ENCODE results near the gene RAB23. TPM values are rescaled to one million over a fixed set of nuclear protein-coding genes. Genes with fewer than 3 reads are reported as not detected.

The RAB23 gene
- total RNA-seq, 1 donor from 2014 or later: 21.4 TPM

GRCh38 chr6:57252975-57253374 is 30.9 kb upstream of the RAB23 start:
- Mint-ChIP-seq H3K4me1 (ENCODE audit: low read depth, unreplicated experiment) (peaks cover 23% of the 10 kb centered on the region), H3K36me3 (ENCODE audit: low read depth, unreplicated experiment) (no peaks in the 10 kb centered on the region), H3K27ac (ENCODE audit: unreplicated experiment) (no peak overlapping the region), H3K4me3 (ENCODE audit: unreplicated experiment) (no peak overlapping the region), H3K27me3 (ENCODE audit: low read depth, unreplicated experiment) (no peaks in the 10 kb centered on the region), H3K9me3 (ENCODE audit: unreplicated experiment) (no peaks in the 10 kb centered on the region)
- Histone ChIP-seq H3K9ac (ENCODE audit: low read length) (no peak overlapping the region), H2AFZ (ENCODE audit: low read depth, low read length) (no peak overlapping the region), H3K27ac (ENCODE audit: low read depth, low read length) (no peak overlapping the region), H3K36me3 (ENCODE audit: insufficient read depth, low read length) (no peaks in the 10 kb centered on the region), H3K79me2 (ENCODE audit: insufficient read depth, low read length) (no peaks in the 10 kb centered on the region), H3K9me3 (ENCODE audit: insufficient read depth, low read depth, low read length) (no peaks in the 10 kb centered on the region), H3K27me3 (ENCODE audit: insufficient read depth, low read length) (no peaks in the 10 kb centered on the region), H3K4me3 (ENCODE audit: insufficient read depth, low read depth, low read length) (no peak overlapping the region), H3K4me2 (ENCODE audit: low read length) (peak overlapping the region; percentile 28), H4K20me1 (ENCODE audit: insufficient read depth, low read length) (no peaks in the 10 kb centered on the region), H3K4me1 (ENCODE audit: insufficient read depth, low read length) (peaks cover 14% of the 10 kb centered on the region)
- TF ChIP-seq, protein P1, sequence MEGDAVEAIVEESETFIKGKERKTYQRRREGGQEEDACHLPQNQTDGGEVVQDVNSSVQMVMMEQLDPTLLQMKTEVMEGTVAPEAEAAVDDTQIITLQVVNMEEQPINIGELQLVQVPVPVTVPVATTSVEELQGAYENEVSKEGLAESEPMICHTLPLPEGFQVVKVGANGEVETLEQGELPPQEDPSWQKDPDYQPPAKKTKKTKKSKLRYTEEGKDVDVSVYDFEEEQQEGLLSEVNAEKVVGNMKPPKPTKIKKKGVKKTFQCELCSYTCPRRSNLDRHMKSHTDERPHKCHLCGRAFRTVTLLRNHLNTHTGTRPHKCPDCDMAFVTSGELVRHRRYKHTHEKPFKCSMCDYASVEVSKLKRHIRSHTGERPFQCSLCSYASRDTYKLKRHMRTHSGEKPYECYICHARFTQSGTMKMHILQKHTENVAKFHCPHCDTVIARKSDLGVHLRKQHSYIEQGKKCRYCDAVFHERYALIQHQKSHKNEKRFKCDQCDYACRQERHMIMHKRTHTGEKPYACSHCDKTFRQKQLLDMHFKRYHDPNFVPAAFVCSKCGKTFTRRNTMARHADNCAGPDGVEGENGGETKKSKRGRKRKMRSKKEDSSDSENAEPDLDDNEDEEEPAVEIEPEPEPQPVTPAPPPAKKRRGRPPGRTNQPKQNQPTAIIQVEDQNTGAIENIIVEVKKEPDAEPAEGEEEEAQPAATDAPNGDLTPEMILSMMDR (IDR thresholded peaks at IDR 0.05; ENCODE audit: insufficient read depth, low read depth, low read length): no peak
- no peak for TF ChIP-seq EZH2 (IDR thresholded peaks at IDR 0.05; ENCODE audit: insufficient read depth, low read length)
- FAIRE-seq (peak; percentile 26), DNase-seq (ENCODE audit: low read depth) (peak; percentile 61)

- H3K4me2 ChIP-seq (ENCODE audit: low read length): no peak overlapping the region
- no peaks in the 10 kb centered on the region for H3K9me3 Mint-ChIP-seq (ENCODE audit: unreplicated experiment)
- H3K27me3 ChIP-seq (ENCODE audit: insufficient read depth, low read length): no peaks in the 10 kb centered on the region
- FAIRE-seq (no peak), DNase-seq (ENCODE audit: low read depth) (no peak)
- H3K27ac Mint-ChIP-seq (ENCODE audit: unreplicated experiment): no peak overlapping the region
- no peaks in the 10 kb centered on the region for H3K36me3 ChIP-seq (ENCODE audit: insufficient read depth, low read length)
- H3K79me2 ChIP-seq (ENCODE audit: insufficient read depth, low read length): no peaks in the 10 kb centered on the region
- no peaks in the 10 kb centered on the region for H3K27me3 Mint-ChIP-seq (ENCODE audit: low read depth, unreplicated experiment)
- H3K4me3 ChIP-seq (ENCODE audit: insufficient read depth, low read depth, low read length): no peak overlapping the region
- H3K9ac ChIP-seq (ENCODE audit: low read length): no peak overlapping the region
- no peaks in the 10 kb centered on the region for H4K20me1 ChIP-seq (ENCODE audit: insufficient read depth, low read length)
- no peak overlapping the region for H2AFZ ChIP-seq (ENCODE audit: low read depth, low read length)
- no peak overlapping the region for H3K4me3 Mint-ChIP-seq (ENCODE audit: unreplicated experiment)
- no peaks in the 10 kb centered on the region for H3K9me3 ChIP-seq (ENCODE audit: insufficient read depth, low read depth, low read length)
- H3K27ac ChIP-seq (ENCODE audit: low read depth, low read length): no peak overlapping the region
- peaks cover 8% of the 10 kb centered on the region for H3K4me1 ChIP-seq (ENCODE audit: insufficient read depth, low read length)
- TF ChIP-seq, protein P1 (IDR thresholded peaks at IDR 0.05; ENCODE audit: insufficient read depth, low read depth, low read length): no peak
- TF ChIP-seq EZH2 (IDR thresholded peaks at IDR 0.05; ENCODE audit: insufficient read depth, low read length): no peak
- peaks cover 16% of the 10 kb centered on the region for H3K4me1 Mint-ChIP-seq (ENCODE audit: low read depth, unreplicated experiment)
- no peaks in the 10 kb centered on the region for H3K36me3 Mint-ChIP-seq (ENCODE audit: low read depth, unreplicated experiment)
These were observed 30.0 kb upstream of the RAB23 start for GRCh38 chr6:57252137-57252536.

DNA sequence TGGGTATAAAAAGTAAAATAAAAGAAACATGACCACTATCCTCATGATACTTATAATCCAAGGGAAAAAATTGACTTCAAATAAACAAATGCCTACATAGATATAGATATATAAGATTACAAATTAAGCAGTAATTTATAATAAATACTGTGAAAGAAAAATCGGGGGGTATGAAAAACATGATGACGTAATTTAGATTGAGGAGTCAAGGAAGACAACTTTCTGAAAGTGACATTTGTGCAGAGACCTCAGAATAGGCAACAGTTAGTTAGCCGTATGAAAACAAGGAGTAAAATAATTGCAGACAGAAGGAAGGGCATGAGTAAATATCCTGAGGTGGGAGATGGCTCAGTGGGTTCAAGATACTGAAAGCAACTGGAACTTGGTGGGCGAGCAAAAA is 28.2 kb upstream of the RAB23 start:
- Mint-ChIP-seq H3K27me3 (ENCODE audit: low read depth, unreplicated experiment) (no peaks in the 10 kb centered on the region), H3K9me3 (ENCODE audit: unreplicated experiment) (no peaks in the 10 kb centered on the region), H3K4me3 (ENCODE audit: unreplicated experiment) (no peak overlapping the region), H3K36me3 (ENCODE audit: low read depth, unreplicated experiment) (no peaks in the 10 kb centered on the region), H3K27ac (ENCODE audit: unreplicated experiment) (no peak overlapping the region), H3K4me1 (ENCODE audit: low read depth, unreplicated experiment) (peaks cover 10% of the 10 kb centered on the region)
- DNase-seq (ENCODE audit: low read depth) (no peak), FAIRE-seq (no peak)
- TF ChIP-seq EZH2 (IDR thresholded peaks at IDR 0.05; ENCODE audit: insufficient read depth, low read length): no peak
- TF ChIP-seq, protein P1 (IDR thresholded peaks at IDR 0.05; ENCODE audit: insufficient read depth, low read depth, low read length): no peak
- H3K27me3 ChIP-seq (ENCODE audit: insufficient read depth, low read length): no peaks in the 10 kb centered on the region
- H3K4me1 ChIP-seq (ENCODE audit: insufficient read depth, low read length): peaks cover 8% of the 10 kb centered on the region
- no peak overlapping the region for H3K4me2 ChIP-seq (ENCODE audit: low read length)
- no peak overlapping the region for H2AFZ ChIP-seq (ENCODE audit: low read depth, low read length)
- no peaks in the 10 kb centered on the region for H3K9me3 ChIP-seq (ENCODE audit: insufficient read depth, low read depth, low read length)
- no peaks in the 10 kb centered on the region for H3K36me3 ChIP-seq (ENCODE audit: insufficient read depth, low read length)
- H4K20me1 ChIP-seq (ENCODE audit: insufficient read depth, low read length): no peaks in the 10 kb centered on the region
- H3K79me2 ChIP-seq (ENCODE audit: insufficient read depth, low read length): no peaks in the 10 kb centered on the region
- no peak overlapping the region for H3K4me3 ChIP-seq (ENCODE audit: insufficient read depth, low read depth, low read length)
- H3K9ac ChIP-seq (ENCODE audit: low read length): no peak overlapping the region
- H3K27ac ChIP-seq (ENCODE audit: low read depth, low read length): no peak overlapping the region
